Uterus (tissue), 2 donors: Measurements from ENCODE around the gene TTC9C.

Source experiments
- POLR2A ChIP-seq, 2 donors: fragments of 450-650 bp; IDR thresholded peaks; one replicate each; pipeline ENCODE4 v1.6.1; 2016; ENCODE audit warnings: antibody characterized with exemption in 2 of 2, mild to moderate bottlenecking in 1 of 2, moderate library complexity in 1 of 2
- TF ChIP-seq, protein P1 (sequence below), 4 experiments: fragments of 200-600 bp in 2 of 4; fragments of 450-650 bp in 2 of 4; sonication (generic) in 2 of 4; IDR thresholded peaks; one replicate each; pipeline ENCODE4 v1.5.1; 2016 to 2019; ENCODE audit warnings: antibody characterized with exemption in 4 of 4, mild to moderate bottlenecking in 2 of 4, moderate library complexity in 1 of 4

- no peak for TF ChIP-seq POLR2A (IDR thresholded peaks at IDR 0.05)
- TF ChIP-seq, protein P1, sequence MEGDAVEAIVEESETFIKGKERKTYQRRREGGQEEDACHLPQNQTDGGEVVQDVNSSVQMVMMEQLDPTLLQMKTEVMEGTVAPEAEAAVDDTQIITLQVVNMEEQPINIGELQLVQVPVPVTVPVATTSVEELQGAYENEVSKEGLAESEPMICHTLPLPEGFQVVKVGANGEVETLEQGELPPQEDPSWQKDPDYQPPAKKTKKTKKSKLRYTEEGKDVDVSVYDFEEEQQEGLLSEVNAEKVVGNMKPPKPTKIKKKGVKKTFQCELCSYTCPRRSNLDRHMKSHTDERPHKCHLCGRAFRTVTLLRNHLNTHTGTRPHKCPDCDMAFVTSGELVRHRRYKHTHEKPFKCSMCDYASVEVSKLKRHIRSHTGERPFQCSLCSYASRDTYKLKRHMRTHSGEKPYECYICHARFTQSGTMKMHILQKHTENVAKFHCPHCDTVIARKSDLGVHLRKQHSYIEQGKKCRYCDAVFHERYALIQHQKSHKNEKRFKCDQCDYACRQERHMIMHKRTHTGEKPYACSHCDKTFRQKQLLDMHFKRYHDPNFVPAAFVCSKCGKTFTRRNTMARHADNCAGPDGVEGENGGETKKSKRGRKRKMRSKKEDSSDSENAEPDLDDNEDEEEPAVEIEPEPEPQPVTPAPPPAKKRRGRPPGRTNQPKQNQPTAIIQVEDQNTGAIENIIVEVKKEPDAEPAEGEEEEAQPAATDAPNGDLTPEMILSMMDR (IDR thresholded peaks at IDR 0.05), result no peak
Observed at GRCh38 chr11:62708793-62709192, 19.5 kb upstream of the TTC9C start.
